ENCODE data around the gene ST6GALNAC5. TPM values are rescaled to one million over a fixed set of nuclear protein-coding genes. Genes with fewer than 3 reads are reported as not detected.

The ST6GALNAC5 gene
- total and polyA plus RNA-seq, 2 of the 13 experiments (the other 11 are each of a cell fraction or from before 2014, with no cell fraction given), result not detected

- FAIRE-seq, result no peak
- WGBS (ENCODE audit: low lambda C conversion rate), result 19% methylated on average over 2 of the region's 2 CpGs
- no peak overlapping the region for H3K9ac ChIP-seq (ENCODE audit: insufficient read depth, low read depth, low read length)
- POLR2A ChIA-PET, result no interaction called here
- H3K9me3 ChIP-seq (ENCODE audit: low read length), result no peaks in the 10 kb centered on the region
- H3K27ac ChIP-seq (ENCODE audit: extremely low read length, insufficient read depth, low read length), result no peak overlapping the region
- ATAC-seq, result no peak
- H3K36me3 ChIP-seq (replicated peaks in 1 of 2; ENCODE audit: control insufficient read depth in 1 of 2, insufficient read depth in 2 of 2, low read length in 2 of 2), result no peaks in the 10 kb centered on the region
- intact Hi-C loops (cut with micrococcal nuclease; ENCODE audit: unreplicated experiment), result no loop called here
- H3K4me2 ChIP-seq (ENCODE audit: low read depth, low read length), result no peak overlapping the region
- no peaks in the 10 kb centered on the region for H4K20me1 ChIP-seq (ENCODE audit: insufficient read depth, low read length)
- no TSS peak for BruUV-seq (replicated peaks)
- in situ Hi-C loops (cut with HindIII; ENCODE audit: extremely low pct_ligation_motif_present, low pct_unique_long_range_greater_than_20kb), result no loop called here
- H2AFZ ChIP-seq (ENCODE audit: low read length), result no peak overlapping the region
- DNase-seq (ENCODE audit: low spot score), result no peak
- no peaks in the 10 kb centered on the region for H3K27me3 ChIP-seq (ENCODE audit: control insufficient read depth in 1 of 2, insufficient read depth in 2 of 2, low read length in 2 of 2)
- CTCF ChIA-PET (ENCODE audit: low intra/inter-chr PET ratio, low total read pairs), result no interaction called here
- H3K4me3 ChIP-seq (replicated peaks in 1 of 3; ENCODE audit: insufficient read depth in 1 of 3, low read depth in 2 of 3, low read length in 3 of 3), result no peak overlapping the region
- TF ChIP-seq ZMAT3 (CRISPR knock-in tag; conservative IDR thresholded peaks at IDR 0.05) (no peak), ZNF331 (CRISPR knock-in tag; IDR thresholded peaks at IDR 0.05) (no peak), ZNF75D (CRISPR knock-in tag; IDR thresholded peaks at IDR 0.05; ENCODE audit: borderline replicate concordance) (no peak), TEAD2 (CRISPR knock-in tag; IDR thresholded peaks at IDR 0.05) (no peak), ZNF557 (CRISPR knock-in tag; IDR thresholded peaks at IDR 0.05) (no peak)
- H3K79me2 ChIP-seq (ENCODE audit: insufficient read depth, low read length), result no peaks in the 10 kb centered on the region
- no peaks in the 10 kb centered on the region for H3K4me1 ChIP-seq (ENCODE audit: insufficient read depth, low read length)
These were observed 122.7 kb downstream of the ST6GALNAC5 start for GRCh38 chr1:76989976-76990375.

GRCh38 chr1:76993036-76993435 lies 125.8 kb downstream of the ST6GALNAC5 start:
- 44% methylated on average over 1 of the region's 1 CpG for WGBS (ENCODE audit: low lambda C conversion rate)

More at GRCh38 chr1:76993036-76993435, 125.8 kb downstream of the ST6GALNAC5 start:
- no peak overlapping the region for H3K4me2 ChIP-seq (ENCODE audit: low read depth, low read length)
- no peak for ATAC-seq
- H3K27ac ChIP-seq (ENCODE audit: extremely low read length, insufficient read depth, low read length), result no peak overlapping the region
- no peak for DNase-seq (ENCODE audit: low spot score)
- FAIRE-seq, result no peak
- BruUV-seq (replicated peaks), result no TSS peak
- ChIA-PET CTCF (ENCODE audit: low intra/inter-chr PET ratio, low total read pairs) (no interaction called here), POLR2A (no interaction called here)
- no peak overlapping the region for H2AFZ ChIP-seq (ENCODE audit: low read length)
- no peaks in the 10 kb centered on the region for H4K20me1 ChIP-seq (ENCODE audit: insufficient read depth, low read length)
- no peak overlapping the region for H3K4me3 ChIP-seq (replicated peaks in 1 of 3; ENCODE audit: insufficient read depth in 1 of 3, low read depth in 2 of 3, low read length in 3 of 3)
- no peaks in the 10 kb centered on the region for H3K36me3 ChIP-seq (replicated peaks in 1 of 2; ENCODE audit: control insufficient read depth in 1 of 2, insufficient read depth in 2 of 2, low read length in 2 of 2)
- H3K79me2 ChIP-seq (ENCODE audit: insufficient read depth, low read length), result no peaks in the 10 kb centered on the region
- no peak overlapping the region for H3K9ac ChIP-seq (ENCODE audit: insufficient read depth, low read depth, low read length)
- intact Hi-C loops (cut with micrococcal nuclease; ENCODE audit: unreplicated experiment), result no loop called here
- H3K4me1 ChIP-seq (ENCODE audit: insufficient read depth, low read length), result no peaks in the 10 kb centered on the region
- TF ChIP-seq CEBPB (IDR thresholded peaks at IDR 0.05; ENCODE audit: borderline replicate concordance, low read depth, low read length) (peak; percentile 40; the same call in 1 of the 2 replicates), SOX13 (IDR thresholded peaks at IDR 0.05) (no peak), SOX13 (CRISPR knock-in tag; conservative IDR thresholded peaks at IDR 0.05 in 1 of 2, IDR thresholded peaks at IDR 0.05 in 1 of 2) (no peak)
- no peaks in the 10 kb centered on the region for H3K9me3 ChIP-seq (ENCODE audit: low read length)
- H3K27me3 ChIP-seq (ENCODE audit: control insufficient read depth in 1 of 2, insufficient read depth in 2 of 2, low read length in 2 of 2), result no peaks in the 10 kb centered on the region
- in situ Hi-C loops (cut with HindIII; ENCODE audit: extremely low pct_ligation_motif_present, low pct_unique_long_range_greater_than_20kb), result no loop called here

All from HepG2 (cell line).